Heart left ventricle (tissue), 16 donors: ENCODE results near the gene CDX1. TPM values are rescaled to one million over a fixed set of nuclear protein-coding genes. Genes with fewer than 3 reads are reported as not detected.
A peak's percentile ranks its signal among the peaks of the same experiment; 100 is the strongest.

ENCODE experiments used
- ATAC-seq, 4 donors: fragments of 200-7000 bp; cut with Tn5 transposase; one replicate each; pipeline ENCODE4 v1.9.1; 2020 to 2022; ENCODE audit warnings: moderate library complexity in 4 of 4, mild to moderate bottlenecking in 3 of 4, moderate number of reproducible peaks in 1 of 4
- DNase-seq, 5 donors: peaks; one replicate each; pipeline ENCODE4 v3.0.0-alpha.2; 2020
- H3K27ac ChIP-seq, 12 donors: fragments of 200-600 bp; sonication (generic) in 4 of 12; one replicate each; pipeline versions ENCODE4 v1.5.0 to v1.8.0; 2016 to 2022; ENCODE audit warnings: mild to moderate bottlenecking in 2 of 12
- H3K27me3 ChIP-seq, 9 donors: fragments of 200-600 bp; sonication (generic) in 2 of 9; one replicate each; pipeline versions ENCODE4 v1.5.1 to v1.8.0; 2016 to 2022; ENCODE audit warnings: mild to moderate bottlenecking in 3 of 9
- H3K36me3 ChIP-seq, 9 donors: fragments of 200-600 bp; sonication (generic) in 2 of 9; one replicate each; pipeline versions ENCODE4 v1.5.0 to v1.8.0; 2018 to 2022; ENCODE audit warnings: mild to moderate bottlenecking in 2 of 9
- H3K4me1 ChIP-seq, 12 donors: fragments of 200-600 bp; sonication (generic) in 4 of 12; one replicate each; pipeline versions ENCODE4 v1.5.0 to v1.8.0; 2016 to 2022; ENCODE audit warnings: mild to moderate bottlenecking in 3 of 12
- H3K4me3 ChIP-seq, 12 donors: fragments of 200-600 bp; sonication (generic) in 4 of 12; one replicate each; pipeline versions ENCODE4 v1.5.0 to v1.8.0; 2017 to 2022; ENCODE audit warnings: mild to moderate bottlenecking in 9 of 12, moderate library complexity in 4 of 12
- H3K9me3 ChIP-seq, 12 donors: fragments of 200-600 bp; sonication (generic) in 4 of 12; one replicate each; pipeline versions ENCODE4 v1.5.0 to v1.8.0; 2016 to 2022; ENCODE audit warnings: mild to moderate bottlenecking in 1 of 12
- CTCF ChIP-seq, 12 donors: fragments of 200-600 bp; sonication (generic) in 4 of 12; IDR thresholded peaks; one replicate each; pipeline versions ENCODE4 v1.5.0 to v1.8.0; 2018 to 2022; ENCODE audit warnings: antibody characterized with exemption in 12 of 12, mild to moderate bottlenecking in 5 of 12
- POLR2A ChIP-seq, 2 donors: fragments of 450-650 bp; IDR thresholded peaks; one replicate each; pipeline ENCODE4 v1.6.1; 2017; ENCODE audit warnings: antibody characterized with exemption in 2 of 2, mild to moderate bottlenecking in 2 of 2, moderate library complexity in 2 of 2
- WGBS, 4 donors: extraction: QIAGEN DNeasy Blood & Tissue Kit in 2 of 4; methylation state at CpG; one replicate each; pipeline versions ENCODE4 v1.1.5 to v1.1.7; 2013 to 2018; 5-methylcytosine and 5-hydroxymethylcytosine counted together
- intact Hi-C, 10 donors: fragments of 100-400 bp; cut with DNase I; formaldehyde crosslinking; loops; one replicate each; pipeline versions ENCODE4 v1.11.1 to v1.14.2; 2022
- polyA plus RNA-seq, 2 donors: library from polyadenylated mRNA; stranded (reverse); fragments of 200-250 nt; gene quantifications; one replicate each; pipeline ENCODE4 v1.2.3, GENCODE V29; 2013
- total RNA-seq, 9 donors: library from RNA; depleted of rRNA in 2 of 9; stranded (reverse); fragments of >200 nt in 2 of 9; fragmentation: NEBNext Ultra II Directional in 3 of 9; extraction: Animal tissue kit (Norgen Biotek cat#: 25700) in 3 of 9; gene quantifications; one replicate each; pipeline versions ENCODE4 v1.1.0 to v1.2.4, GENCODE V29; 2016 to 2023
- donor health status: ischemic (EF 13 %, LVEDD 7.1; RV severe dilation, severe dysfunction).
- donor health status: healthy with polysubstance abuse.
- donor health status: DM: no; HTN: yes; CAD: no.
- donor health status: DM: no; HTN: no; CAD: no.
- donor health status: ischemic (EF 25% LVEDD 6.9; RV normal size, moderate dysfunction).
- donor health status: ischemic (EF 25% LVEDD 5.7; RV mildly dilated, moderate dysfunction).
- donor health status: healthy.
- donor health status: DM: yes; HTN: yes; CAD: no.
- donor health status: ischemic (EF 35%, LVEDD 5.7; RV mildly dilated, moderate dysfunction).
- donor health status: nonischemic (EF 11% LVEDD 7.7; RV severe dilation, severe dysfunction).
- donor health status: DM: yes; HTN: yes; CAD: no.
- donor health status: PGD.
- donor health status: ischemic (EF 29% LVEDD 5.4; RV normal size, mild dysfunction).
- donor health status: nonischemic (EF 23%, LVEDD 6.1; RV moderate dilation, normal function).

Gene CDX1
- total and polyA plus RNA-seq, 11 donors, result 0.17 to 0.29 (median 0.29) TPM; not detected in 8

- peaks cover 0 to 11% (median 0%) of the 10 kb centered on the region in 9 donors for H3K27me3 ChIP-seq
- no peak for DNase-seq
- TF ChIP-seq CTCF (IDR thresholded peaks at IDR 0.05) (no peak), POLR2A (IDR thresholded peaks at IDR 0.05) (no peak)
- intact Hi-C loops, result no loop called here
- no peak overlapping the region for H3K27ac ChIP-seq
- ATAC-seq, result no peak
- H3K9me3 ChIP-seq, result no peaks in the 10 kb centered on the region
- no peaks in the 10 kb centered on the region for H3K36me3 ChIP-seq
- WGBS, 4 donors, result 87 to 88% (median 88%) methylated on average over 6 of the region's 6 CpGs
- no peak overlapping the region for H3K4me3 ChIP-seq
- peaks cover 0 to 12% (median 0%) of the 10 kb centered on the region in 12 donors for H3K4me1 ChIP-seq
Measured at GRCh38 chr5:150174285-150174684, 7.7 kb downstream of the CDX1 start.

DNA sequence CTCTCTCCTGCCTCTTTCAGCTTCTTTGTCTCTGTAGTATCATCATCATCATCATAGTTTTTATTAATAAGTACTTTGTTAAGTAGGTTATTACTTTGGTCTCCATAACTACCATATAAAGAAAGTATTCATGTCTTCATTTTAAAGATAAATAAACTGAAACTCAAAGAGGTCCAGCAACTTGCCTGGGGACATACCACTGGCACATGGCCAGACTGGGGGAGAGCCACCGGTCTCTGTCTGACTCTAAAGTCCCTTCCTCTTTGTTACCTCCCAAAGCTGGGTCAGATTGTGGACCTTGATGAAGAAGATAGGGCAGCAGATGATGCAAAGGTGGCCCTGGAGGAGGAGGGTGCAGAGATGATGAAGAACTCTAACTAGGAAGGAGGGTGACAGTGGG is 8.5 kb downstream of the CDX1 start:
- WGBS, 4 donors, result 33 to 70% (median 54%) methylated on average over 1 of the region's 1 CpG
- intact Hi-C loops, result no loop called here

GRCh38 chr5:150175536-150175935 is 9.0 kb downstream of the CDX1 start:
- intact Hi-C loops, result no loop called here
- DNase-seq (no peak), ATAC-seq (no peak)
- 79 to 83% (median 81%) methylated on average over 5 of the region's 5 CpGs for WGBS, 4 donors
- peak in 9 of 12 donors; percentile 7 to 39 (median 25) for TF ChIP-seq CTCF (IDR thresholded peaks at IDR 0.05)
- TF ChIP-seq POLR2A (IDR thresholded peaks at IDR 0.05), result no peak
- no peaks in the 10 kb centered on the region for H3K9me3 ChIP-seq
- peaks cover 0 to 23% (median 11%) of the 10 kb centered on the region in 12 donors for H3K4me1 ChIP-seq
- peaks cover 0 to 3% (median 0%) of the 10 kb centered on the region in 9 donors for H3K27me3 ChIP-seq
- H3K27ac ChIP-seq, result no peak overlapping the region
- H3K4me3 ChIP-seq, result no peak overlapping the region
- no peaks in the 10 kb centered on the region for H3K36me3 ChIP-seq

More for the DNA sequence above, 8.5 kb downstream of the CDX1 start:
- Histone ChIP-seq H3K4me3 (no peak overlapping the region), H3K27ac (no peak overlapping the region), H3K4me1 (peaks cover 0 to 18% (median 6%) of the 10 kb centered on the region in 12 donors), H3K36me3 (no peaks in the 10 kb centered on the region), H3K9me3 (no peaks in the 10 kb centered on the region), H3K27me3 (peaks cover 0 to 3% (median 0%) of the 10 kb centered on the region in 9 donors)
- ATAC-seq, result no peak
- no peak for DNase-seq
- TF ChIP-seq CTCF (IDR thresholded peaks at IDR 0.05) (no peak), POLR2A (IDR thresholded peaks at IDR 0.05) (no peak)

GRCh38 chr5:150176745-150177477 is 10.3 kb downstream of the CDX1 start:
- intact Hi-C loops, result no loop called here
- Histone ChIP-seq H3K27me3 (no peaks in the 10 kb centered on the region), H3K9me3 (no peaks in the 10 kb centered on the region), H3K27ac (peak overlapping the region in 1 of 12 donors; percentile 30), H3K4me3 (no peak overlapping the region), H3K36me3 (no peaks in the 10 kb centered on the region), H3K4me1 (peaks cover 0 to 36% (median 24%) of the 10 kb centered on the region in 12 donors)
- no peak for DNase-seq
- no peak for ATAC-seq
- TF ChIP-seq CTCF (IDR thresholded peaks at IDR 0.05) (no peak), POLR2A (IDR thresholded peaks at IDR 0.05) (no peak)
- WGBS, 4 donors, result 75 to 87% (median 80%) methylated on average over 7 to 8 of the region's 8 CpGs
